DMS53 treated with DMSO at 0.1 percent for 48 hours (cell line): ENCODE measurements around the gene ASIC4.
A peak's percentile ranks its signal among the peaks of the same experiment; 100 is the strongest.

Source experiments
- DNase-seq: peaks from one replicate; lab custom pipeline; 2025; ENCODE audit not compliant: unreplicated experiment; lab: John Stamatoyannopoulos, UW

The ASIC4 gene

DNA sequence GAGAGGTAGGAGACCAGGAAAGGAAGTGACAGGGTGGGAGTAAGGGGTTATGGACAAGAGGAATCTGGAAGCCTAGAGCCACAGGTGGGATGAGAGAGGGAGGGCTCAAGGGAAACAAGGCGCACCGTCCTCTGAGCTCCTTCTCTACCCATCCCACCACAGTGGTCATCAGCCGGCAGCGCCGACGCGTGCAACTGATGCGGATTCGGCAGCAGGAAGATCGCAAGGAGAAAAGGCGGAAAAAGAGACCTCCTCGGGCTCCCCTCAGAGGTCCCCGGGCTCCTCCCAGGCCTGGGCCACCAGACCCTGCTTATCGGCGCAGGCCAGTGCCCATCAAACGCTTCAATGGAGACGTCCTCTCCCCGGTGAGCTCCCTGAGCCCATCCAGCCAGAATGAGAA lies 34.7 kb downstream of the ASIC4 start:
- DNase-seq = no peak

DNA sequence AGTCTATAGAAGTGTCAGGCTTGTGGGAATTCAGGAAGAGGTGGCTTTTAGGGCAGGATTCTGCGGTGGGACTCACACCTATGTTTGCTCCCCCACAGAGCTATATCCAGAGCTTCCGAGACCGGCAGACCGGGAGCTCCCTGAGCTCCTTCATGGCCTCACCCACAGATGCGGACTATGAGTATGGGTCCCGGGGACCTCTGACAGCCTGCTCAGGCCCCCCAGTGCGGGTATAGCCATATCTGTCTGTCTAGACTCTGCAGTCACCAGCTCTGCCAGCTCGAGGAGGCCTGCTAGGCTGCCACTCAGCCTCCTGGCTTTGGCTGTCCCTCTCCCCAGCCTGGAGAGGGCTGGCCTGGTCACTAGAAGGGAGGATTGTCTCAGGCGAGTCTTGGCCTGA lies 35.3 kb downstream of the ASIC4 start:
- no peak for DNase-seq

DNA sequence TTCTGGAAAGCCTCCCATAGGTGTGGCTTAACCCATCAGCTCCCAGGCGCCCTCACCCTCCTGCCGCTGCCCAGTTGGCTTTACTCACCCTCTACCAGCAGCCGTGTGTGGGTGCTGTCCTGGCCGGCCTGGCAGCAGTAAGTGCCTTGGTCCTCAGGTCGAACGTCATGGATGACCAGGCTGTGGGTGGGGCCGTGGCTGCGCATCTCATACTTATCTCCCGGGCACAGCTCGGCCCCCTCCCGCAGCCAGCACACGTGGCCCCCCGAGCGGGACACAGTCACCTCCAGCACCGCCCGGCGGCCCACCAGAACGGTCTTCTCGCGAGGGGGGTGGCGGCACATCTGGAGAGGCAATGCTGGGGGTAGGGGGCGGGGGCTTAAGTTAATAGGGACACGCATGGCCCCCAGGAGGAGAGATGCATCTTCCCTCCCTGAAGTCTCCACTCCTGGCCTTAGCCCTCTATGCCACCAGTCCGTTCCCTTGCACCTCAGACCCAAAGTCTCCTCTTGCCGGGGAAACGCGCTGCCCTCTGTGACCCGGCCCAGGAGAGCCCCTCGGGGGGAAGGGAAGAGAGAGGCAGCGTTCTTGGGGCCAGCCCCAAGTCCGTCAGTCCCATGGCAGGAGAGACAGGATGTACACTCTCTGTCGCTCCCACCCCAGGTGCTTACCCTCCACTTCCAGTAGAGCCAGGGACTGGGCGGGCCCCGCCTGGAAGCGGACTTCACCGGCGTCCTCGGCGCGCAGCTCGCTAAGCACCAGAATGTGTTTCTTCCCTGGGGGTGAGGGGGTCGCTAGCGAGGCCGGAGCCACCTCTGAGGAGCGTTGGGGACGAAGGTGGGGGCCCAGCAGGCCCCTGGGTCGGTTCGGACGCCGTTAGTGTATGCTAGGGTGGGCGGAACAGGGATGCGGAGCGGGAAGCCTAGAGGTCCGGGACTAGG lies 37.4 kb downstream of the ASIC4 start:
- peak; percentile 50 for DNase-seq

DNA sequence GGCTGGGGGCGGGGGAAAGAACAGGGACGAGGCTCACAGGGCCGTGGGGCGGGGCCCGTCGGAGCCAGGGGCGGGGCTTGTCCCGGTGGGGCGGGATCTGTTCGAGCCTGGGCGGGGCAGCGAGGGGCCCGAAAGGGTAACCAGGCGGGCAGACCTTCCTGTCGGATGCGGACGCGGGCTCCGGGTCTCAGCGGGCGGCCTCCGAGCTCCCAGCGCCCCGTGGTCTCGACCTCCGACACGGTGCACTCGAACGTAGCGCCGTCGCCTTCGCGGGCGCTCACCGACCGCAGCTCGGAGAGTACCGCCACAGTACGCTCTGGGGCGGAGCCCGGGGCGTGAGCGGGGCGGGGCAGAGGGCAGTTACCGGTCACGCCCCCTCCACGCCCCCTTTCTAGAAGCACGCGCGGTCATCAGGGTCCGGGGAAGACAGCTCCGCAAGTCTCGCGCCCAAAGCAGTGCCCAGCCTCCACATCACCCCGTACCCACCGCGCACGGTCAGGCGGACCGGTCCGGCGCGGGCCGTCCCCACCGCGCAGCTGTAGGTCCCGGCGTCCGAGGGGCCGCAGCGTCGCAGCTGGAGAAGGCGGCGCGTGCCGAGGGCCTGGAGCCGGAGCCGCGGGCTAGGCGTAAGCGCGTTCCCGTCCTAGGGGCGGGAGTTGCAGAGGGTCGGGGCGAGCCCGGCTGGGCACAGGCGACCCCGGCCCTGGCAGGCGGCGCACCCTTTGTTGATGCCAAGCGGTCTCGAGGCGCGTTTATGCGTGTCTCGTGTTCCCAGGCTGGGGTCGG lies 38.3 kb downstream of the ASIC4 start:
- DNase-seq = peak; percentile 66

DNA sequence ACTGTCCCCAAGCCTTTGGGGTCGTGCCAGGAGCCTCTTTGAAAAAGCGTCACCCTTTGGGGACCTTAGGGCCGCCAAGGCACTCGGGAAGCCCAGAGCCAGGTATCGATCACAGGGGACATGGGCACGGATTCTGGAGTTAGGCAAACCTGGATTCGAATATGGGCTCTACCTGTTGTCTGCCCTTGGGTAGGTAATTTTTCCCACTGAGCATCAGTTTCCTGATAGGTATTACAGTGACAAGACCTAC lies 38.8 kb downstream of the ASIC4 start:
- no peak for DNase-seq

DNA sequence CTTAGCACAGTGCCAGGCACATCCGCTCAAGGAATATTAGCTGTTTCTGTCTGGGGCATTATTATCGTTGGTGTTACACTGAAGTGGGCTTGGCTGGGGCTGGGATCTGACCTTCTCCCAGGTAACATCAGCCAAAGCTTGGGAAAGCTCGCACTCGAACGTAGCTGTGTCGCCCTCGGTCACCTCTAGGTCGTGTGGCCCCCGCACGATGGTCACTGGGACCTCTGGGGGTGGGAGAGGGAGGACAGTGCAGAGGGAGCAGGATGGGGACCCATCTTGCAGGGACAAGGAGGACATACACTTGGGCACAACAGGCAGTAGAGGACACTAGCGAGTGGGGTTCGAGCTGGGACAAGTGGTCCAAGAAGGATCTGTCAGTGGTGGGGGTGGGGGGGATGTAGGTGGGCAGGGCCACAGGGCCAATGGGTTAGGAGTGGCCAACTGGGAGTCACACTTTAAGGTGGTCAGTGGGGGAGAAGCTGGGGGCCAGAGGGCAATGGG lies 39.2 kb downstream of the ASIC4 start:
- no peak for DNase-seq

DNA sequence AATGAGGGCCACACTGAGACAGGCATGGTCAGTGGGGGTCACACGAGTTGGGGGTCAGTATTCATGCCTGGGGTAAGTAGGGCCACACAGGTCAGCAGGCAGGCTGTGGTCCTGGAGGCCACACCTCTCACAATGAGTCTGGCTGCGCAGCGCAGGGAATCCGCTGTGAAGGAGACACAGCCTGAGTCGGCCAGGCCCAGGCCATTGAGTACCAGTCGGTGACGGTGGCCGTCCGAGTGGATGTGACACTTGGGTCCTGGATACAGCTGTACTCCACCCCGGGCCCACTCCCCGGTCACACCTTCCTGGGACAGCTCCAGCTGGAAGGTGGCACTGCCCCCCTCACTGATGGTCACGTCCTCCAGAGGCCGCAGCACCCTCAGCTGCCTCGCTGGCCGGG lies 40.1 kb downstream of the ASIC4 start:
- no peak for DNase-seq

DNA sequence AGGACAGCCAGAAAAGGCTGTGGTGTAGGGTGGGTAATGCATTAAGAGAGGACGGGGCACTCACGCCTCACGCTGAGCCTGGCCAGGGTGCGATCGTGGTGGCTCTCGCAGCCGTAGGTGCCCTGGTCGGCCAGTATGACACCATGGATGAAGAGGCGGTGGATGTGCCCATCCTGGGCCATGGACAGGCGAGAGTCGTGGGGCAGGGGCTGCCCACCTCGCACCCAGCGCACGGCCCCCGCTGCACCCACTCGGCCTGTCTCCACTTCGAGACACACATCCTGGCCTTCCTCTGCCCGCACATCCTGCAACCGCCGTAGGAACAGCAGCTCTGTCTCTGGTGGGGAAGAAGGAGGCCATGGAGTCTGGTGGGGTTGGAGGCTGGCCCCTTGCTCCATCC lies 41.7 kb downstream of the ASIC4 start:
- DNase-seq = no peak

DNA sequence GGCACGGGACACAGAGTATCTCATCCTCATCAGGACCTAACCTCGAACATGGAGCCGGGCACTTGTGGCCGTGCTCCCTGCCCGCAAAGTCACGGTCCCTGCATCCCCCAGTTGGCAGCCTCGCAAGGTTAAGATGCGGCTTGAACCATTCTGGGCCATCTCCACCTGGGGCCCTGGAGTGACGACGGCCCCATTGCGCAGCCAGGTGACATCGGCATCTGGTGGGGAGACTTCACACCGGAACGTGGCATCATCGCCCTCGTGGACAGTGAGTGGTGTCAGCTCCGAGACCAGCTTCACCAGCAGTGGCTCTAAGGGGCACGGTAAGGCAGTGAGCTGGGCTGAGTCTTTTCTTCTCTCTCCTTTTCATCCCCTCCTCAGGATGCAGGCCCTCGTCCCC lies 42.1 kb downstream of the ASIC4 start:
- no peak for DNase-seq

DNA sequence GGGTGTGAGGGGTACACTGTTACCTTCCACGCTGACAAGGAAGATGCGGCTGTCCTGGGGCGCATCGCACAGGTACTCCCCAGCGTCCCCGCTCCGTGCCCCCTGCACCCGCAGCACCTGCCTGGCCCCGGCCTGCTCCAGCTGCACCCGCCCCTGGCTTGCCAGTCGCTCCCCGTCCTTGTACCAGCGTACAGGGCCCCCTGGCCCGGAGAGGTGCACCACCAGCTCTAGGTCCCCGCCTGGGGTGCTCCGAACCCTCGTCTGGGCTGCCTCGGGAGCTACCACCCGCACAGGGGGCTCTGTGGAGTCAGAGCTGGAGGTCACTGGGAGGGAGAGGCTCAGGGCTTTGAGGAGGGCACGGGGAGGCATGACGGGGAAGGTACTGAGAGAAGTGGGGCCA lies 43.0 kb downstream of the ASIC4 start:
- no peak for DNase-seq

DNA sequence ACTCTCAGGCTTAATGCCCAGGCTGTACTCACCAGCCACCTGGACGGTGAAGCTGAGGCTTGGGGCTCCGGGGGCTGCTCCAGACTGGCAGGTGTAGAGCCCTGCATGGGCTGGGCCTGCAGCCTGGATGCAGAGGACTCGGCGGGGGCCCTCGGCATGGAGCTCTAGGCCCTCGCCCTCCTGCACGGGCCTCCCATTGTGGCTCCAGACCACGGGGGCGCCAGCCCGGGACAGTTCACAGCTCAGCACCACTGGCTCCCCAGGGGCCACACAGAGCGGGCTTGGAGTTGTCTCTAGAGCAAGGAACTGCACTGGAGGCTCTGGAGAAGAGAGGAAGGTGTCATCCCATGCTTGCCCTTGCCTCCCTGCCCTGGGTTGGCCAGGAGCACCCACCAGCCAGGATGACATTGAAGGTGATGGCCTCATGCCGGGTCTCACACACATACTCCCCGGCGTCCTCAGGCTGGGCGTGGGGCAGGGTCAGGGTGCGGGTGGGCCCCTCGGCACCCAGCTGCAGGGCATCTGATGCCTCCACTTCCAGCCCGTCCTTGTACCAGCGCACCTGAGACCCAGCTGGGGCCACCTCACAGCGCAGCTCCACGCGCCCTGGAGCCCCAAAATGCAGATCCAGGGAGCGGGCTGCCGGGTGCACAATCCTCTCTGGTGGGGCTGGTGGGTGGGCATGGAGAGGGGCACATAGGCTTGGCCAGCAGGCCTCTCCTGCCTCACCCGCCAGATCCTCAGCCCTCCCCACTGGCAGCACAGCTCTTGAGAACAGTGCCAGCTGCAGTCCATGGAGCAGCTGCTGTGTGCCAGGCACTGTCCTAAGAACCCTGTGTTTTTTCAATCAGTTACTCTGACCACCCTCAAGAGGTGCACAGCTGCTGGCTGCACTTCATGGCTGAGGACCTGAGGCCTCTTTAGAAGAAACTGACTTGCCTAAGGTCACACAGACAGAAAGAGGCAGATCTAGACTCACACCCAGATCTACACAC lies 43.8 kb downstream of the ASIC4 start:
- no peak for DNase-seq

DNA sequence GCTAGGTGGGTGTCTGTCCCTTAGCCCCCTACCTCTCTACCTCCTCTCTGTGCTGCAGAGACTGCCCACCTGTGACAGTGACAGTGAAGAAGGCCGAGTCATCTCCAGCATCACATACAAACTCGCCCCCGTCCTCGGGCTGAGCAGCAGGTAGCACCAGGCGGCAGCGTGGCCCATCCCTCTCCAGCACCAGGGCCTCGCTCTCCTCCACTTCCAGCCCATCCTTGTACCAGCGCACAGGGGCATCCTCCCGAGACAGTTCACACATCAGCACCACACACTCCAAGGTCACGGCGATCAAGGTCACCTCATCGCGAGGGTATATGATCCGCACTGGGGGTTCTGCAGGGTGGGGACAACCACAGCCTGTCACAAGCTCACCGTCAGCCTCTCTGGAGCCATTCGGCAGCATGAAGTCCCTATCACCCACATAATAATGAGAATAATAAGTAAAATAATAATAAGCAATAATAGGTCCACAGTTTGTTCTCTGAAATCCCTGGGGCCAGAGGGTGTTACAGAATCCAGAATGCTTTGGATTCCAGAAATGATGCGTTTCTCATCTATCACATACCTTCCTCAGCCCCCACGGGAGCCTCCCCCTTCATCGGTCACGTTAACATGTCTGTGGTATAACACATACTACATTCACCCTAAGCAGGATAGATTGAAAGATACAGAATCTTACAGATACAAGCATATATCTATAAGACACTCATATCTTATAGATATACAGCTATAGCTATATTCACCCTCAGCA lies 45.1 kb downstream of the ASIC4 start:
- no peak for DNase-seq

DNA sequence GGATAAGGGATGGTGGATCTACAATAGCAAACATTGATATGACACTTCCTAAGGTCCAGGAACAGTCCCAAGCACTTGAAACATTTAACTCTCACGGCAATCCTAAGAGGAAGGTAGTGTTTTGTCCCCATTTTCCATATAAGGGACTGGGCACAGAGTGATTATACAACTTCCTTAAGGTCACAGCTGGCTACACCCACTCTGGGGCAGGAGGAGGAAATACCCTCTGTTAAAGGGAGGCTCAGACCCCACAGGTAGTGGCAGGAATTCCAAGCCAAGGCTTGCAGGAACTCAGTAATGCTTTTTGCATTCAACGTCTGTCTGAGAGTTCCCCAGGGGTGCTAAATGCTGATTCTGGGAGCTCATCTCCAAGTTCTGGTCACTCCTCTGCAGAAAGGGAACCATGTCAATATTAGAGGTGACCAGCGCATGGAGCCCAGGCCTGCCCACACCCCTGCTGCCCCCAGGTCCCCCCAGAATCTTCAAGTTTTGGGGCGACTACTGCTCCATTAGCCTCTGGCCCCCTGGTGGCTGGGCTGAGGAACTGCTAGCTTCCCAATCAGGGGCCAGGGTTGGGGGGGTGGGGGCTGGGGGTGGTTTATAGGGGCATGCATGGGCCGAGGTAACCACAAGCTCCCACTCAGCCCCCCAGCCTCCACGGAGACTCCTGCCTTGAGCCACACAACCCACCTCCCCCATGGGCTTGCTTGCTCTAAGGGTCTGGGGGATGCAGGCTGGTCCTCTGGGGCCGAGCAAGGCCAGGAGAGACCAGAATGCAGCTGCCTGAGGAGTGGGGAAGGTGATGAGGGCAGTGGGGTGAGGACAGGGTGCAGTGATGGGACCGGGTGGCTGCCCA lies 46.0 kb downstream of the ASIC4 start:
- no peak for DNase-seq

DNA sequence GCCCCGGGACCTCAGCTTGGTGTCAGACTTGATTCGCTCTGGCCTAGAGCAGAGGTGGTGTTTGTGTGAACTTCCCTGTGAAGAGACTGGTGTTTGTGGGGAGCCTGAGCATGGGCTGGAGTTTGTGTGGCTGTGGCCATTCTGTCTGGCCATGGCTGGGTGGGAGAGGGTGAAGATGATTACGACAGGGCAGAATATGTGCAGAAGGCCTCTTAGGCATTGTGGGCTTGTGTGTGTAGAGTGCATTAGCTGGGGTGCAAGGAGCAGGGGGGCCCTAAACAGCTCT lies 46.6 kb downstream of the ASIC4 start:
- DNase-seq = no peak

DNA sequence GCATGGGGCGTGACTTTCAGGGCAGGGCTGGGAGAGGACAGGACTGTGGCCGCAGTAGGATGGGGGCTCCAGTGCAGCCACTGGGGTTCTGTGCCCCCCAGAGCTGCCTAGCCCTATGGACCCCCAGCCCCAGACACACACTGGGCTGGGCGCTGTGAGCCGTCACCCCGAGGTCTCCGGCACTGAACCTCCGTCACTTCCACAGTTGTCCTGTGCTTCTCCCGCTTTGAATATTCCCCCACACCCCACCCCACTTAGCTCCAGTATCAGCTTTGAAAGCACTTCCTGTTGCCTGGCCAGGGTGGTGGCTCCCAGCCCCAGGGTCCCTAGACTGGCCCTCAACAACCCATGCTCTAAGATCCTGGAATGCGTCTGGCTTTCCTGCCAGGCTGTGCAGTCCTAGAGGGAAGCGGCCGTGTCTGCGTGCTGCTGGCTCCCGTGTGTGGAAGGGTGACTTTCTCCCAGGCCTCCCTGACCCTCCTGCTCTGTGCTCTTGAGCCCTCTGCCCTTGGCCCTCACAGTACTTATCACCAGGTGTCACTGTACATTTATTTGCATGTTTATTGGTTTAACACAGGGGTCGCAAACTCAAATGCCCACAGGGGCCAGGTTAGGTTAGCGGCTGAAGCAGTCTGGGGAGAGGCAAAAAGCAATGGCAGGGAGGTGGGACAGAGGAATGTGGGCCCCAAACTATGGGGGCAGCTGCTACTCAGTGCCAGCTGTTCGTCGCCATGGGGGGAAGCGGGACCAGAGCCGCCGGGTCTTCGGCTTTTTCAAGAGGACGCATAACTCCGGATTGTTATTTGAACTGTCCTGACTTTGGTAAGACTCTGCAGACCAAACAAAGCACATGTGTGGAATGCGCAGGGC lies 47.1 kb downstream of the ASIC4 start:
- DNase-seq = no peak

DNA sequence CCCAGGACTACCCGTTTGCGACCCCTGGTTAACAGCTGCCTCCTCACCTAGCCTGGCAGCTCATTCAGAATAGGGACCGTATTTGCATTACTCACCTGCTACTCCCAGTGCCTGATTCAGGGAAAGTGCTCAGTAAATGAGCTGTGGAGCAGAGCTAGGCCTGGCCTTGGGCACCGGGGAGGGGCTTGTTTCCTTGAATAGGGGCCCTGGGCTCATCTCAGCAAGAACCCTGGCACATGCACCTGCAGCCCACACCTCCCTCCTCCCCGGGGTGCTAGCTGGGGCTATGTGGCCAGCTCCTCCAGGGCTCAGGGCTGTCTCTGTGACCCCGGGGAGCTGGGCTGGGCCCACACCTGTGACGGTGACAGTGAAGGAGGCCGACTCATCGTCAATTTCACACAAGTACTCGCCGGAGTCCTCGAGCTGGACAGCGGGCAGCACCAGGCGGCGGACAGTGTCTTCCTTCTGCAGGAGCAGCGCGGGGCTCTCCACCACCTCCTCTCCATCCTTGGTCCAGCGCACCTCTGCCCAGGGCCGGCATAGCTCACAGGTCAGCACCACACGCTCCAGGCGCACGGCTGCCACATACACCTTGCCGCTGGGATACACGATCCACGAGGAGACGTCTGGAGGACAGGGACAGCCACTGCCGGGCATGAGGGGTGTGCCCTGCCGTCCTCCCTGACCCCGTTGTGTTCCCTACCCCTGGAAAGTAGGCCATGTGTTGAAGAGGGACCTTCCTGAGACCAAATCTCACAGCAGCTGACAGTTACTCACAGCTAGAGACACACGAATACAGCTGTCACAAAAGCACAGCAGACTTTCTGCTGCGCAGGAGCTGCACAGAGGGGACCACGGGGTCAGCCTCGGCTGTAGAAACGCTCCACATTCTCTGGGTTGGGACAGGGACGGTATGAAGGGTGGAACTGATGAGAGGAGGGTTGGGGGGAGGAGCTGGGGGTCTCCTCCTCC lies 48.1 kb downstream of the ASIC4 start:
- no peak for DNase-seq

DNA sequence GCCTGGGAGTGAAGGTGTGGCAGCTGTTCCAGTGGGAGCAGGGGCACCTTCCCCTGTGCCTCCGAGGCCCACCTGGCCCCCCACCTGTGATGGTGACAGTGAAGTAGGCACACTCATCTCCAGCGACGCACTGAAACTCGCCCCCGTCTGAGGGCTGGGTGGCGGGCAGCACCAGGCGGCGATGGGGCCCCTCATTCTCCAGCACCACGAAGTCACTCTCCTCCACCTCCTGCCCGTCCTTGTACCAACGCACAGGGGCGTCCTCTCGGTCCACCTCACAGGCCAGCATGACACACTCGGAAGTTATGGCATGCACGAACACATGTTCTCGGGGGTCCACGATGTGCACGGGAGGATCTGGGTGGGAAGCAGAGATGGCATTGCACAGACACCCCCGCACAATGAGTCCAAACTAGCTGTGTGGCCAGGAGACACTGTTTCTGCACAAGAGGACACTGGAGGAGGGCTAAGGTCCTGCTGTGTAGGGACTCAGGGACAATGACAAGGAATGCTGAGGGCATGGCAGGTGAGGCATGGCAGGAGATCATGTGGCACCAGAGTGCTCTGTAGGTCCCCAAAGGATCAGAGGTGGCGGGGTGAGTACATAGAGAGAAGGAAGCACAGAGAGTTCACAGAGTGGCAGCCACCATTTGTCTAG lies 49.1 kb downstream of the ASIC4 start:
- no peak for DNase-seq
